Measurements from ENCODE around the gene RNF208.

The RNF208 gene

GRCh38 chr9:137237759-137238726, 16.0 kb upstream of the RNF208 start:
- DNase-seq = no peak

DNA sequence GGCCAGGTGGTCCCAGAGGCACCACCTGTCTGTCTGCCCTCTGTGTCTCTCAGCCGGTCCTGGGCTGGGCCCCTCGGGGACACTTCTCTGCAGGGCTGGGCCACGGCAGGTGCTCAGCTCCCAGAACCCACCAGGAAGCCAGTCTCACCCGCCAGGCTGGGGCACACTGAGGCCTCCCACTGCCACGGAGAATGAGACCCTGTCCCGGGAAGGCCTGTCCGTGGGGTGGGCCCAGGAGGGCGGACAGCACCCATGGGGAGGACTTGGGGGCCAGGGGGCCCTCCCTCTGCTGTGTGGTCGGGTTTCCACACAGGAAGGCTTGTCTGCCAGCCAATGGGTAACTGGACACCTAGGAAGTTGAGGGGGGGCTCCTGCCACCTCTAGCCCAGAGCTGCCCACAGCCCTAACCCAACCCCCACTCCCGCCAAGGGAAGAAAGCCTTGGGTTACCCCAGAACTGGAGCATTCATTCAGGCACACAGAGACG, 14.9 kb upstream of the RNF208 start:
- no peak for DNase-seq

DNA sequence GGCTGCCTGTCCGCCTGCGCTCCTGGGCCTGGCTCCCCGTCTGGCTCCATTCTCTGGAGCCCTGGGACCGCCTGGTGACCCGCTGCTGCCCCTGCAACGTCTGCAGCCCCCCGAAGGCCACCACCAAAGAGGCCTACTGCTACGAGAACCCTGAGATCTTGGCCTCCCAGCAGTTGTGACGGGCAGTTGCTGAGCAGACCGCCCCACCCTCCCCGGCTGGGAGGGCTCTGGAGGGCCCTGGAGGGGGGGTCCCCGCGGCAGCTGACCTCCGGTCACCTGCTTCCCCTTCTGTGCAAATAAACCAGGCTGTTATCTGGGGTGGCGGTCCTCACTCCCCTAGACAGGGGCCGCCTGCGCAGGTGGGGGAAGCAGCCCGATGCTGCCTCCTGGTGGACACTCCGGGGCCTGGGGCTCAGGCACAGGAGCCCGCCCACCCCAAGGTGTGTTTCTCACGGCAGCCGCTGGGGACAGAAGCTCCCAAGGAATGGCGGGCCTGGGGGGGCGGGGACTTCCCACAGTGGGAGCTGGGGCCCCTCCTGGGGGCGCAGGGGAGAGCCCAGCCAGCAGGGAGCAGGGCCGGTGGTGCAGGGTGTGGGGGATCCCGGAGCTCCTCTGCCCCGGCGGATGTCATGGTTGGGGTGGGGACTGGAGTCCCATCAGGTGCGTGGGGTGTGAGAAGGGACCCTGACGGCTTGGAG, 14.3 kb upstream of the RNF208 start:
- peak; percentile 94 for DNase-seq

DNA sequence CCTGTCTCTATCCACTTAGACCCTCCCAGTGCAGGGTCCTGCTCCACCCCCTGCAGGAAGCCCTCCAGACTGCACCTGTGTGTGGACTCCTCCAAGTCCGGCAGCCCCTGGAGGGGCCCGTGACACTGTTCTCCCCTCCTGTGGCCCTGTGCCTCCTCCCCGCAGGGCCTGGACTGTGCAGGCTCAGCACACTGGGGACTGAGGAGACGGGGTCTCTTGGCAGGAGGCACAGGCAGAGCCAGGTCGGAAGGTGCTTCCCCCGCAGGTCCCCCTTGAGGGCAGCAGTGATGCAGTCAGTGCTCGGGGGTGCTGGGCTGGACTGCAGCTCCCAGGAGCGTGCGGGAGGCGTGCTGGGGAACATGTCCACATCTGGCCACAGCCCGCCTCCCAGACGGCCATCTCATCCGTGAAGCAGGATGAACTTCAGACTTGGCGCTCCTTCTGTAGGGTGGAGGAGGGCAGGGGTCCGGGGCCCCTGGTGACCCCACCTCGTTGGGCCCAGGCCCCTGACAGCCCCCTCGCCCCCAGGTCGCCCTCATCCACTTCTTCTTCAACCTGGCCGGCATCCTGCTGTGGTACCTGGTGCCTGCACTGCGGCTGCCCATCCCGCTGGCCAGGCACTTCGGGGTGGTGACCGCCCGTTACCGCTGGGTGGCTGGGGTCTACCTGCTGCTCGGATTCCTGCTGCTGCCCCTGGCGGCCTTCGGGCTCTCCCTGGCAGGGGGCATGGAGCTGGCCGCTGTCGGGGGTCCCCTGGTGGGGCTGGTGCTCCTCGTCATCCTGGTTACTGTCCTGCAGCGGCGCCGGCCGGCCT, 13.6 kb upstream of the RNF208 start:
- no peak for DNase-seq

DNA sequence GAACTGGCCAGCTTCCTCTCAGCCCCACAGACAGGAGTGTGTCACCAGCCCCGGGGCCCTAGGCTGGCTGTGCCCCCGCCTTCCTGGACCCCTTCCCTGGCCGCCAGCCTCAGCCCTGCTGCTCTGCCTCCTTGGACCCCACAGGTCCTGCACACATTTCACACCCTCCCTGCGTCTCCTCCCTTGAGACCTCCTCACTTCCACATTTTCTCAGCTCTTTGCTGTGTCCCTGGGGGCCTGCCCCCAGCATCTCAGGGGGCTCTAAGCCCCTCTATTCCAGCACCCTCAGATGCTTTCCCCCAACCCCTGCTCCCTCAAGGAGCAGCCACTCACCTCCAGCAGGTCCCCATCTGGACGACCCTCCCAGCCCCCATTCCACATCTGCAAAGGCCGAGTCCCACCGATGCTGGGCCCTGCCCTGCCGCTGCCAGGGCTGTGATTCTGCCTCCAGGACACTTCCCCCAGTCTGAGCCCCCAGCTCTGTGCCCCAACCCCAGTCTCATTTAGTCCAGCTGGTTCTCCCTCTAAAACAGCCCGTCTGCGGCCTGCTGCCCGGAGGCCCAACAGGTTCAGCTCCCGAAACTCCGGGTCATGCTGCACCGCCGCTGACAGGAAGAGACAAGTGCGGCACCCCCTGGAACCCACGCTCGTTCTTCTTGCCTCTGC, 12.9 kb upstream of the RNF208 start:
- DNase-seq = no peak

DNA sequence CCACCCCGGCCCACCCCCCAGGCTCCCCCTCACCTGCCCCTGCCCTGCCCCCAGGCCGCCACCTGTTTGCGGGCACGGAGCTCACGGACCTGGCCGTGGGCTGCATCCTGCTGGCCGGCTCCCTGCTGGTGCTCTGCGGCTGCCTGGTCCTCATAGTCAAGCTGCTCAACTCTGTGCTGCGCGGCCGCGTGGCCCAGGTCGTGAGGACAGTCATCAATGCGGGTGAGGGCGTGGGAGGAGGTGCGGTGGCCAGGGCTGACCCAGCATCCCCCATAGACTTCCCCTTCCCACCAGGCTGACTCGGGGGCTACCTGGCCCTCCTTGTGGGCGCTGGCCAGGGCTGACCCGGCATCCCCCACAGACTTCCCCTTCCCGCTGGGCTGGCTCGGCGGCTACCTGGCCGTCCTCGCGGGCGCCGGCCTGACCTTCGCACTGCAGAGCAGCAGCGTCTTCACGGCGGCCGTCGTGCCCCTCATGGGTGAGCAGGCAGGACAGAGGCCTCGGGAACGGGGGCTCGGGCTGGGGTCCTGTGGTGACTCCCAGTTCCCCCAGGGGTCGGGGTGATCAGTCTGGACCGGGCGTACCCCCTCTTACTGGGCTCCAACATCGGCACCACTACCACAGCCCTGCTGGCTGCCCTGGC, 12.1 kb upstream of the RNF208 start:
- no peak for DNase-seq

DNA sequence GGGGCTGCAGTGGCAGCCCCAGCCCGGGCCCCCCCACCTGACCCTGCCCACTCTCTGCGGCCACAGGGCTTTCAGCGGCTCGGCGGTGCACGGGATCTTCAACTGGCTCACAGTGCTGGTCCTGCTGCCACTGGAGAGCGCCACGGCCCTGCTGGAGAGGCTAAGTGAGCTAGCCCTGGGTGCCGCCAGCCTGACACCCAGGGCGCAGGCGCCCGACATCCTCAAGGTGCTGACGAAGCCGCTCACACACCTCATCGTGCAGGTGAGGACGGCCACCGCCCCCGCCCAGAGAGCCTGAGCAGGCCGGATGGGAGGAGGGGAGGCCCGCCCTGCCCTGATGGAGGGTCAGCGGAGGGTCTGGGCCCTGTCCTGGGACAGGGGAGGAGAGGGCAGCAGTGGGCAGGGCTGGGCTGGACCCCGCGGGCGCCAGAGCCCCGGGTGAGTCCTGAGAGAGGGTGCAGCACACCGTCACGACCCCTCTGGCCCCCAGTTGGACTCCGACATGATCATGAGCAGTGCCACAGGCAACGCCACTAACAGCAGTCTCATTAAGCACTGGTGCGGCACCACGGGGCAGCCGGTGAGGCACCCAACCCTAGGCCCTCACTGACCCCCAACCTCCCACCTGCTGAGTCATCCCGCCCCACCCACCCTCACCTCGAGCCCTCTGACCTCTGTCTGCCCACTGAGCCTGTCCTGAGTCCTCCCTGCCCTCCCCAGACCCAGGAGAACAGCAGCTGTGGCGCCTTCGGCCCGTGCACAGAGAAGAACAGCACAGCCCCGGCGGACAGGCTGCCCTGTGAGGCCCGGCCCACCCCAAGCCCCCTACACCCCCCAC, 11.3 kb upstream of the RNF208 start:
- DNase-seq = no peak

DNA sequence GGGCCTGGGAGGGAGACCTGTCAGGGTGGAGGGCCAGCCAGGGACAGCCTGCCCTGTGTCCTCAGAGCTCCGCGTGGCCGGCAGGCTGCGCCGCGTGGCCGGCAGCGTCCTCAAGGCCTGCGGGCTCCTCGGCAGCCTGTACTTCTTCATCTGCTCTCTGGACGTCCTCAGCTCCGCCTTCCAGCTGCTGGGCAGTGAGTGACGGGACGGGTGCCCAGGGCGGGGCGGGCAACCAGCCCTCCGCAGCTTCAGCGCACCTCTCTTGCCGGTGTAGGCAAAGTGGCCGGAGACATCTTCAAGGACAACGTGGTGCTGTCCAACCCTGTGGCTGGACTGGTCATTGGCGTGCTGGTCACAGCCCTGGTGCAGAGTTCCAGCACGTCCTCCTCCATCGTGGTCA, 10.5 kb upstream of the RNF208 start:
- DNase-seq = no peak

- DNase-seq = no peak
Measured at GRCh38 chr9:137232101-137232500, 10.1 kb upstream of the RNF208 start.

DNA sequence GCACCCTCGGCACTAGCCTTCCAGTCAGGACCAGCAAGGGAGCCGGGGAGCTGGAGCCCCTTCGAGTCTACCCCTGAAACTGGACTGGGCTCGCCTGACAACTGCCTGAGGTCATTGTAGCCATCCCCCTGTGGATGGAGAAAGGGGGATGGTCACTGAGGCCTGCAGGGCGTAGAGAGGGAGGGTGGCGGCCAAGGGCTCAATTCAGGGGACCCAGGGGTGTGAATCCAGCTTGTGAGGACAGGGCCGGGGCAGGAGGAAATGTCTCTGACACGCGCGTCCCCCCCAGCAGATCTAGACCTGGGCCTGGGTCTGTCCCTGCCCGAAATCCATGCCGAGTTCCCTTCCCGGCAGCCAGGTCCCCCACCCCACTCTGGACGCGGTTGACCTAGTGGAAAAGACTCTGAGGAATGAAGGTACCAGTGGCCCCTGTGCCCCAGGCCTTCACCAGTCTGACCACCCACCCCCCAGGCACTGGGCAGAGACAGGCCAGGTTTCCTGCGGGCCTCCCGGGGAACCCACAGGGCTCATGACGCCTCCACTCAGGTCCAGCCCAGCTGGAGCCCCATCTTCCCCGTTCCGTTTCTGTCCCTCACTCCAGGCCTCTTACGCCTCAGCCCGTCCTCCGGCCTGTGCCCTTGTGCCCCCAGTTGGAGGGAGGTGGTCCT, 9.5 kb upstream of the RNF208 start:
- no peak for DNase-seq

DNA sequence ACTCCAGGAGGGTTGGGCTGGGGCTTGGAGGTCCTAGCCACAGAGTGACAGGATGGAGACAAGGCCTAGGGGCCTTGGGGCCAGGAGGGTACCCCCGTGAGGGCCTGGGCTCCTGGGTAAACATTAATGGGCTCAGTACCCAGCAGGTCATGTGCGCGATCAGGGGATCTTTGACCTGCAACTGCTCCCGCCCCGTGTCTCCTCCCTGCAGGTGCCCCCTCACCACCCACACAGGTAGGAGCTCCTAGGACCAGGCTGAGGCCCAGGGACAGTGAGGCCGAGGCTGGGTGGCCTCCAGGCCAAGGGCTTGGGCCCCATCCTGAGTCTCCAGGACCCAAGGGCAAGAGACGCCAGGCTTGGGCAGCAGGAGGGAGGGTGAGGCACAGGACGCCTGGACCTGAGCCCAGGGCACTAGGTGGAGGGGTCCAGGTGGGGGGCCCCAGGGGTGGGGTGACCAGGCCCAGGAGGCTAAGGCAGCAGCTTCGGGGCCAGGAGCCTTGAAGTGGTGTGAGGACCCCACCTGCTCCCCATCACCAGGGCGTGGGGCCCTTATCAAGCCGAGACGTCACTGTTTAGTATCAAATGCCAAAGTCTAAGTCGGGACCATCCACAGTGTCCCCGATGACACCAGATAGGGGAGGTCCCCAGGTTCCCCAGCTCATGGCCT, 8.8 kb upstream of the RNF208 start, which contains the start of gene SLC34A3:
Gene SLC34A3, plus strand, starts transcription at position 197 of the 667 bp plus-strand sequence. CDS start 802 bp downstream, outside the sequence.
- DNase-seq = no peak

DNA sequence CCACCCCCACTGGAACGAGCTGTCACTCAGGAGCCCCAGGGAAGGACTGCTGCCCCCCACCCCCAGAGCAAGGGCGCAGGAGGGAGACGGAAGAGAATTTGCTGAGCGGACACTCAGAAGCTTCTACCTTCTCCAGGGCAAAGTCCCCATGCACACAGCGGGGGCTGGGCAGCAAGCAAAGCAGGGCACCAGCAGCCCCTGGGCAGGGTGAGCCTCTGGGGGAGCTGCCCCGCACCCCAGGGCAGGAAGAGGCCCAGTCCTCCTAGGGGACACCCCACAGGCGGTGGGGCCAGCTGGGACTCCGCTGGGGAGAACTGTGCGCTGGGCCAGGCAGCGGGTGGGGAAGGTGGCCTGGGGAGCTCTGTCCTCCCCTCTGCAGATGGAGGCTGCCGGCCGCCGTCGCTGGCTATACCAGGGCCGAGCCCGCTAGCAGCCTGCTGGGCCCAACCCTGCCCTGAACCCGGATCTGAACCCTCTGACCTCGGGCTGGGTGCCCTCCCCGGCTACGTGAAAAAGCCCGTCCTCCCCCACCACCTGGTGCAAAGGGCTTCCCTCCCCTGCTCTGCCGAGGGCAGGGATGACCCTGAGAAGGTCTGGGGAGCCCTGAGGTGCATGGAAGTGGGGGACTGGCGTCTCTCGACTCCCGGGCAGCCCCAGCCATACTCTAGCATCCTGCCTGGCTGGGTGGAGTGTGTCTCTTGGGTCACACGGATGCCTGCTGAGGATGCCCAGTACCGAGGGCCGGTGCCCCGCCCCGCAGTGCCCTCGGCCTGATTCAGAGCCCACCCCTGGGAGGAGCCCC, 8.1 kb upstream of the RNF208 start:
- DNase-seq = no peak

DNA sequence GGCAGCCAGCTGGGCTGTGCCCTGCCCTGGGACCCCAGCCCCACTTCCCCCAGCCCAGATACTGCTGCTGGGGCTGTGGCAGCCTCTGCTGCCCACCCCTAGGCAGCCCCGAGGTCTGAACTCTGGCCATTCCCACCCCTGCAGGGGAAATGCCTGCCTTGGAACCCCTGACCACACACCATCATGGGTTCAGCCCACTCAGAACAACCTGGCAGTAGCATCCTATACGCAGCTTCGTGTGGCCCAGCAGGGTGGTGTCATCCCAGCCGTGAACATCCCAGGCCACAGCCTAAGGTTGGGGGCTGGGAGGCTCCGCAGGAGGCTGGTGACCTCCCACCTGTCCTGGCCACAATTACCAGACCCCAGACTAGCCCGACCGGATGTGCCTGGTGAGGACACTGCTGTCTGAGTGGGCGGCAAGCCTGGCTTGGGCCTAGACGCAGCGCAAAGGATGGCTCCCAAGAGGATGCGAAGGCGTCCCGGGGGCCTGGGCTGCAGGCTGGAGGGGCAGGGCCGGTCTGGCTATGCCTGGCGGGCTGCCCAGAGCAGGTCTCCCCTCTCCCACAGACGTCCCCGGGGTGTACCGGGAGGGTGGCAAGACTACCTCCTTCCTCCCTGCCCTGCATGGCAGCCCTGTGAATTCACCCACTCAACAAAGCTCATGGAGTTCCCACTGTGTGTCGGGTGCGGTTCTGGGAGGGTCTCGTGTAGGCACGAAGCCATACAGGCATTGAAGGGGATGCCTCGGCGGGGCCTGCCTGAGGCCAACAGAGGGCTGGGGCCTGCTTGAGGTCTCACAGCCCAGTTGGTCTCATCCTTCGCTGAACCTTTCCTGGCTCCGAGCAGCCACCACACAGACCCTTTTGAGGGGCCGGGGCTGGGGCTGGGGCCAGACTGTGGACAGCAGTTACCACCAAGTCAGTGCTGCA, 7.2 kb upstream of the RNF208 start:
- no peak for DNase-seq

- no peak for DNase-seq
Measured at GRCh38 chr9:137228506-137228967, 6.5 kb upstream of the RNF208 start.

DNA sequence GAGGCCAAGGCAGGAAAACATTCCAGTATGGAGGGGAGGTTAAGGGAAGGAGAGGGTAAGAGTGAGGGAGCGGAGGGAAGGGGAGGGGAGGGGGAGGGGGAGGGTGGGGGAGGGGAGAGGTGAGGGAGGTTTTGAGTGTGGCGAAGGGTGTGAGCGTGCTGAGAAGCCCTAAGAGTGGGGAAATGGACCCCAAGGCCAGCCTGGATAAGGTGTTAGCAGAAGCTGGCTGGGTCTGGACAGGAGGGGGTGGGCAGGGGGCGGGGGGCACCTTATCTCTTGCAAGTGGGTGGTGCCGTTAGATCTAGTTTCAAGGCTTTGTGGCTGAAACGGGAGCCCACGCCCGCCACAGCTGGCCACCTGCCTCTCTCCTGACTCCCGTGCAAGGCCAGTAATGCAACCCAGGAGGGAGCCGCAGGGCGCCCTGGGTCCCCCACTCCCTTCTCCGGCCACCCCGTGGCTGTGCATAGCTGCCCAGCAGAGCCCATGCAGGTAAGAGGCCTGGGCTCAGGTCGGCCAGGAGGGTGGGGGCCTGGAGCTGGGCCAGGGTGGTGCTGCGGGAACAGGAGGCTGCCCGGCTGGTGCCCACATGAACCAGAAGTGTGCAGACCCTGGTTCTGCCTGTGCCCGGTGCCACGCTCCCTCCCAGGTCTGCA, 5.9 kb upstream of the RNF208 start:
- no peak for DNase-seq

DNA sequence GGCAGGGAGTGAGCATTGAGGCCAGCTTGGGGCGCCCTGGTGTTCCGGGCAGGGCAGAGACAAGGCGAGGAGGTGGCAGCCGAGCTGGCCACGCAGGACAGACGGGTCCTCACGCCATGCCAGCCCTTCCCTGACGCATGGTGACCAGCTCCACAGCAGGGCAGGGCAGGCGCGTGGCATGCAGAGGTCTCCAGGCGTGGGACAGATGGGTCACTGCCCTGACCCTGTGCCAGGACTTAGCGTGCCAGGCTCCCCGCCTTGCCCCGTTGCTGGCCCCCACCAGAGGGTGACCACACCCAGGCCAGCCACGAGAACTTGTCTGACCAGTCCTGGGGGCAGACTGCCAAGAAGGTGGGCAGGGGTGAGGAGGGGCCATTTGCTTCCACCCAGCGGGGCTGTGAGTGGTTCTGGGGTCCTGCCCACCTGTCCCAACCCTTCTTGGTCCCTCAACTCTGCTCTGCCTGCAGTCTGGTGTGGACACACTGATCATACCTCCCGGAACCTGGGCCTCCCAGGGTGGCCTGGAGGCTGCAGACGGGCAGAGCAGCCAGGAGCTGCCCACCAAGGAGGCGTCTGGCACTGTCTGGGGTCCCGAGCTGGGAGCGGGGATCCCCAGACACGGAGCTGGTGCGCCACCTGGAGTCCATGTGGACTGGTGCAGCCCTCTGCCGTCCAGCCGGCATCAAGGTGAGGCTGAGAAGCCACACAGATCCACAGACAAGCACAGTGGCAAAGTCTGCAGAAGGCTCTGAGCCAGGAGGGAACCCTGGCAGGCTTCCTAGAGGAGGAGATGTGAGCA, 5.2 kb upstream of the RNF208 start, which contains the start of gene RNF224:
Gene RNF224, plus strand, starts transcription at position 449 of the 799 bp plus-strand sequence. CDS start 834 bp downstream, outside the sequence.
- DNase-seq = peak; percentile 75
